Left renal pelvis (tissue), 4 donors: ENCODE data around the gene CCDC88A. TPM values are rescaled to one million over a fixed set of nuclear protein-coding genes. Genes with fewer than 3 reads are reported as not detected.
"Not testable (repeated sequence)": the region's sequence is repeated elsewhere in the genome, so short reads cannot be mapped to it uniquely, and the experiment has no call there.

ENCODE experiments used
- DNase-seq, 4 donors: peaks; one replicate each; pipeline ENCODE4 v3.0.0-alpha.2; 2013; ENCODE audit warnings: low read depth in 4 of 4, low spot score in 3 of 4
- polyA plus RNA-seq, 4 donors: library from polyadenylated mRNA; unstranded; fragments of 120-200 nt; gene quantifications; one replicate each; pipeline ENCODE4 v1.2.1, GENCODE V29; 2013; ENCODE audit not compliant: insufficient read length in 4 of 4

CCDC88A gene, protein sequence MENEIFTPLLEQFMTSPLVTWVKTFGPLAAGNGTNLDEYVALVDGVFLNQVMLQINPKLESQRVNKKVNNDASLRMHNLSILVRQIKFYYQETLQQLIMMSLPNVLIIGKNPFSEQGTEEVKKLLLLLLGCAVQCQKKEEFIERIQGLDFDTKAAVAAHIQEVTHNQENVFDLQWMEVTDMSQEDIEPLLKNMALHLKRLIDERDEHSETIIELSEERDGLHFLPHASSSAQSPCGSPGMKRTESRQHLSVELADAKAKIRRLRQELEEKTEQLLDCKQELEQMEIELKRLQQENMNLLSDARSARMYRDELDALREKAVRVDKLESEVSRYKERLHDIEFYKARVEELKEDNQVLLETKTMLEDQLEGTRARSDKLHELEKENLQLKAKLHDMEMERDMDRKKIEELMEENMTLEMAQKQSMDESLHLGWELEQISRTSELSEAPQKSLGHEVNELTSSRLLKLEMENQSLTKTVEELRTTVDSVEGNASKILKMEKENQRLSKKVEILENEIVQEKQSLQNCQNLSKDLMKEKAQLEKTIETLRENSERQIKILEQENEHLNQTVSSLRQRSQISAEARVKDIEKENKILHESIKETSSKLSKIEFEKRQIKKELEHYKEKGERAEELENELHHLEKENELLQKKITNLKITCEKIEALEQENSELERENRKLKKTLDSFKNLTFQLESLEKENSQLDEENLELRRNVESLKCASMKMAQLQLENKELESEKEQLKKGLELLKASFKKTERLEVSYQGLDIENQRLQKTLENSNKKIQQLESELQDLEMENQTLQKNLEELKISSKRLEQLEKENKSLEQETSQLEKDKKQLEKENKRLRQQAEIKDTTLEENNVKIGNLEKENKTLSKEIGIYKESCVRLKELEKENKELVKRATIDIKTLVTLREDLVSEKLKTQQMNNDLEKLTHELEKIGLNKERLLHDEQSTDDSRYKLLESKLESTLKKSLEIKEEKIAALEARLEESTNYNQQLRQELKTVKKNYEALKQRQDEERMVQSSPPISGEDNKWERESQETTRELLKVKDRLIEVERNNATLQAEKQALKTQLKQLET (N-terminal part only)
- 10 to 100 TPM; 66.5 to 80.8 (median 76.9) TPM for polyA plus RNA-seq

DNA sequence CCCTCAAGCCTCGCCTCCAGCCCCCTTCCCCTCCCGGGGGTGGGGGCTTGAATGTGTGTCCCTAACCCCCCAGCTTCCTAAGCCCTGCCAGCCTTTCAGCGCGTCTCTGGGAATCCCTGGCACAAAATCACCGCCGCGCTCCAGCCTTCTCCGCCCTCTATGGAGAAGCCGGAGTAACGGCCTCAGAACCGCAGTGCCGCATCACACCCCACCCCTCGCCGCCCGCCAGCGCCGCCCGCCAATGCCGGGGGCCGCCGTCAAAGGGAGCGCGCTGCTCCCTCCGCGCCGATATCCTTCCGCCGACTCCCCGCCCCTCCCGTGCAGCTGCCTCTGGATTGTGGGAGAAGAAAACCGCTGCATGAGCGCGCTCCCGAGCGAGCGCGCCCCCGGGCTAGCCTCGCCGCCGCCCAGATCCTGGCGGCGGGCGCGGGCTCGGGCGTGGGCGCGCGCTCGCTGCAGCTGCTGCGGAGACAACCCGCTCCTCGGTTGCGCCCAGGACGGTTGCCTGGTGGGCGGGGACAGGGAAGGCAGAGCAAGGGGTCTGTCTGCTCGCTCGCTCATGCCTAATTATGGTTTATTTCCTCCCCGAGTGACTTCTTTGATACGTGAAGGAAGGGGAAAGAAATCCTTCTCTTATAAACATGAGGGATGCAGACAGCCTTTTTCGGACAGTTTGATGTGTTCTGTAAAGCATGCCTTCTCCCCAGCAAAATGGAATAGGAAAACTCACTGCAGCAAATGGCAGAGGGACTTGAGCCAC lies at the start of gene CCDC88A:
Gene CCDC88A, minus strand, starts transcription at position 178 of the 760 bp plus-strand sequence. CDS start 777 bp downstream, outside the sequence.
- DNase-seq, result peak; percentile 94 to 96 (median 96)

DNA sequence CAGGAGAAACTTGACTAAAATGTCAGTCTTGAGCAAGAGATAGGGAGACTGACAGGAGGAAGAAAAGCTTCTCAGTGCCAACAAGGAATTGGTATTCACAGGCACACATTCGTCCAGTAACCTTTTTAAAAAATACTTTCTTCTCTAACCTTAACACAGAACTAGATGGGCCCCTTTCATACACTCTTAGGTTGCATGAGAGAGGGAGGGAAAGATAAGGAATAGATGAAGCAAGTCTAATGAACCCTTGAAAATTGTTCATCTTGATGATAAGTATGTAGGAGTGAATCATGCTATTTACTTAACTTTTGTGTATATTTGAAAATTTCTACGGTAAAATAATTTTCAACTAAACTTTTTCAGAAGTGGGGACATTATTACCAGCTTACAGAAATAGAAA lies 42.0 kb upstream of the CCDC88A start:
- DNase-seq, result no peak

DNA sequence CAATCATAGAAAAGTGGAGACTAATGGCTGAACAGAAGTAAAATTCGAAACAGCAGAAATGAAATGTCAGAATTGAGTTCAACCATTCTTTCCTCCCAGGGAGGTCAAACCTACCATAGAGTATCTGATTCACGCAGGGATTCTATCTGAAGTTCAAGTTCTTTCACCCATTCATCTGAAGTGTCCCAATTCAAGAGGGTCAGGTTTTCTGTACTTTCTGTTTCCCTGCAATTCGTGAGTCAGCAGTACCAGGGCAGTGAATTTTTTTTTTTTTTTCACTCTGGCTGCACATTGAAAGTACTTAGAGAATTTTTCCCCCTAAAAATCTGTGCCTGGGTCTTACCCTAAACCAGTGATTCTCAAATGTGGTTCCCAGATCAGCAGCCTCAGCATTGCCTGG lies 40.9 kb upstream of the CCDC88A start:
- no peak for DNase-seq

DNA sequence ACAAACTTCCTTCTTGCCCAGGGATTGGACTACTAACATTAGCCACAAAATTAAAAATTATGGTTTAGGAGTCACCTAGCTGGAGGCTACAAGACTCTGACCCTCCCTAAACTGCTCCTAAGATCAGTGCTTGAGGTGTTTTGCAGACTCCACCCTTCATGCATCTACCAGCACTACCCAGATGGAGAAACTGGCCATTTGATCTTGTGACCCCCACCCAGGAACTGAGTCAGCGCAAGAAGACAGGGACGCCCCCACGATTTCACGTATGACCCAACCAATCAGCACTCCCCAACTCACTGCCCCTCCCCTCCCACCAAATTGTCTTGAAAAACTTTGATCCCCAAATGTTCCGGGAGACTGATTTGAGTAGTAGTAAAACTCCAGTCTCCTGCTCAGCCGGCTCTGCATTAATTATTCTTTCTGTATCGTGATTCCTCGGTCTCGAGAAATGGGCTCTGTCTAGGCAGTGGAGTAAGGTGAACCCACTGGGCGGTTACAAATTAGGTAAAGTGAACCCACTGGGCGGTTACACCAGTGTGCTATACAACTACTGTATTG lies 40.1 kb upstream of the CCDC88A start:
- no peak for DNase-seq

DNA sequence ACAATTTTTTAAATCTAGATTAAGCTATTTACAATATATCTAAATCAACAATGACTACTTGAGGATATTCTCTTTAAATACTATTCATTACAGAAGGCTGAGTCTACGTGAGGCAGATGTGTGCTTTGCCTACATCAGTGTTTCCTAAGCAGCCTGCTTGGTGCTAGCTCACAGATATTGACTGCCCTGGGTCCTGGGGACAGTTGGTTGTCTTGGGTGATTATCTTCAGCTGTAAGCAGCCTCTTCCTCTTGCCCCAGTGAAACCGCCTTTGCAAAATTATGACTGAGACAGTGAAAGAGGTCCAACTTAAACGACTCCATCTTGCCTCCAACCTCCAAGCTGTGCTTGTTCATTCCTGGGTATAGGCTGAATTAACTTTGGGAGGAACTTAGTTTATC lies 39.6 kb upstream of the CCDC88A start:
- DNase-seq, result no peak

DNA sequence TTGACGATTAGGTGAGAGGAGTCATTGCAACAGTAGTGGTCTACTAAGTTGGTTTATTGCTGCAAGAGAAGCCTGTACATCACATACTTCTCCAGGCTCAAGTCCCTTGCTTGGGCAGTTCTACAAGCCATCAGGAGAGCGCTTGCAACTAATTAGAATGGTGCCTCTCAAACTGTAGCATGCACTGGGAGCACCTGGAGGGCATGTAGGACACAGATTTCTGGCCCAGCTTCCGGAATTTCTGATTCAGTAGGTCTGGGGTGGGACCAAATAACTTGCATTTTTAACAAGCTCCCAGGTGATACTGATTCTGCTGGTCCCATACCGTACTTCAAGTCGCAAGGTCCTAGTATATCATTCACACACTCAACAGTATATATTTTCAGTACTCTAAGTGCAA lies 34.5 kb upstream of the CCDC88A start:
- no peak for DNase-seq

DNA sequence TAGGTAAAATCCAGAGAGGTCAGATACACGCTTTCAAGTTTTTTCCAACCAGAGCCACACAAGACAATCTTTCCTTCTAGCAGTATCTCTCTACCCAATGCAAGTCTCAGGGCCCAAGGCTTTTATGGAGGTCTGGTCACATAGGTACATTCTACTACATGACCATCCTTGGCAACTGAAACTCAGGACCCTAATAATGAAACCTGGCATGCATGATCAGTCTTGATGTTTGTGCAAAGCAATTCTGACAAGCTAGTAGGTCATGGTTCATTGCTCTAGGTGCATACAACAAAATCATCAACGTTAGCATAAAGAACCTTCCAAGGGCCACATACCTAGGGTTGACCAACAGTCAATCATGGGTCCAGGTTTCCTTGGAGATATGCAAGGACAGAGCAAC lies 33.2 kb upstream of the CCDC88A start:
- no peak for DNase-seq

DNA sequence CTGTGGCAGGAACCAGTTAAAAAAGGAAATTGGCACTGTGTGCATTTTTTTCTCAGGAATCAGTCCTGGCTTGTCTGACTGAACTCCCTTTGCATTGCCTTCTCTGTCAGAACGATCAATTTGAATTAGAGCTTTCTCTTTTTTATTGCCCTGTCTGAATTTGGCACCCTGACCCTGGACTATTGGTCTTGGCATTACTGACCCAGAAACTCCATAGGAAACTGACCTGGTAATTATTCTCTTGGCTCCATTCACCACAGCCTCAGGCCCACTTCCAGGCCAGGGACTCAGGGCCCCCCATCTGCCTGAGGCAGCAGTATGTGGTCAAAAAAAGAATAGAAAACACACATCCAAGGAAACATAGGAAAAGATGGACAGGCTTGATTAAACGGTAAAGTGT lies 32.0 kb upstream of the CCDC88A start:
- no peak for DNase-seq

DNA sequence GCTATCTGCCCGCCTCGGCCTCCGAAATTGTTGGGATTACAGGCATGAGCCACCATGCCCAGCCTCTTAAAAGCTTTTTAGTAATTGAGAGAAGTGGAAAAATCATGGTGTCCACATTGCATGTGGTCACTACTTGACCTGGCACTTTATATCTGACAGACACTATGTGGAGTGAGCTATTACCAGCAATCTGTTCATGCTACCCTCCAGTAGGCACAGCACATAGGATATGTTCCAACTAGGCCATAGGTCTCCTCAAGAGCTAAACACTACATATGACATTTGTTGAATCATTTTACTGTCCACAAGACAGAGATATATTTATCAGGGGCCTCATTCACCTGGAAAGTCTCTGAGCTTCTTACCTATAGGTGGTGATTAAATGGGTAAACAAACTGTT lies 30.4 kb upstream of the CCDC88A start:
- DNase-seq, result not testable (repeated sequence)

DNA sequence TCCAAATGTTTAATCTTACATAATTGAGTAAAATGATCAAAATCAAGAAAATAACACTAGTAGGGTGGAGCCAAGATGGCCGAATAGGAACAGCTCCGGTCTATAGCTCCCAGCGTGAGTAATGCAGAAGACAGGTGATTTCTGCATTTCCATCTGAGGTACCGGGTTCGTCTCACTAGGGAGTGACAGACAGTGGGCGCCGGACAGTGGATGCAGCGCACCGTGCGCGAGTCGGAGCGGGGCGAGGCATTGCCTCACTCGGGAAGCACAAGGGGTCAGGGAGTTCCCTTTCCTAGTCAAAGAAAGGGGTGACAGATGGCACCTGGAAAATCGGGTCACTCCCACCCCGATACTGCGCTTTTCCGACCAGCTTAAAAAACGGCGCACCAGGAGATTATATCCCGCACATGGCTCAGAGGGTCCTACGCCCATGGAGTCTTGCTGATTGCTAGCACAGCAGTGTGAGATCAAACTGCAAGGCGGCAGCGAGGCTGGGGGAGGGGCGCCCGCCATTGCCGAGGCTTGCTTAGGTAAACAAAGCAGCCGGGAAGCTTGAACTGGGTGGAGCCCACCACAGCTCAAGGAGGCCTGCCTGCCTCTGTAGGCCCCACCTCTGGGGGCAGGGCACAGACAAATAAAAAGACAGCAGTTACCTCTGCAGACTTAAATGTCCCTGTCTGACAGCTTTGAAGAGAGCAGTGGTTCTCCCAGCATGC lies 22.5 kb upstream of the CCDC88A start:
- not testable (repeated sequence) for DNase-seq

DNA sequence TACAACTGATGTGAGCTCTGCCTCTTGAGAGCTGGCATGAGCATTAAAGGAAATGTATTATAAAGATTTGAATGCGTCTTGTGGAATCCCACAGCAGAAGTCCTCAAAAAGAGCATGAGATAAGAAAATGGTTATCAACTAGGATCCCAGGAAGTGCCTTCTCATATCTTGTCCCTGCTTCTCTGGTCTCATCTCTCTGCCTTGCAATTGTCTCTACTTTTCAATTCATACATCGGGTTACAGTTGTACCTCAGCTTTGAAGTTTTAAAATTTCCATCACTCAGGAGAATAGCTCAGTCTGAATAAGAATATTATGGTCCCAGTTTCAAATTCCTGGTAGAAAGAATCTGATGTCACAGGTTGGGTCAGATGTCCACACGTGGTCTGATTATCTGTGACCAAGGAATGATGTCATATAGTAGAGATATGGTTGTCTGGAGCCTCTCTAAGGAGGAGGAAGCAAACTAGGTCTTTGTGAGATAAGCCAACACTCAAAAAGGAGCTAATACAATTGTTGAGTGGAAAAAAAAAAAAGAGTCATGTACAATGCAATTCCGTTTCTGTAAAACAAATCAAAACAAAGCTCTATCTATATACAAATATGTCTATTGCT lies 21.7 kb upstream of the CCDC88A start:
- no peak for DNase-seq

DNA sequence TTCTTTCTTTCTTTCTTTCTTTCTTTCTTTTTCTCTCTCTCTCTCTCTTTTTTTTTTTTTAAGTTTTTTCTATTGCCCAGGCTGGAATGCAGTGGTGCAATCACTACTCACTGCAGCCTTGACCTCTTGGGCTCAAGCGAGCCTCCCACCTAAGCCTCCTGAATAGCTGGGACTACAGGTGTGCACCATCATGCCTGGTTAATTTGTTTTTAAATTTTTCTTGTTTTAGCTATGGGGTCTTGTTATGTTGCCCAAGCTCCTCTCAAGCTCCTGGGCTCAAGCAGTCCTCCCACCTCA lies 19.4 kb upstream of the CCDC88A start:
- no peak for DNase-seq

DNA sequence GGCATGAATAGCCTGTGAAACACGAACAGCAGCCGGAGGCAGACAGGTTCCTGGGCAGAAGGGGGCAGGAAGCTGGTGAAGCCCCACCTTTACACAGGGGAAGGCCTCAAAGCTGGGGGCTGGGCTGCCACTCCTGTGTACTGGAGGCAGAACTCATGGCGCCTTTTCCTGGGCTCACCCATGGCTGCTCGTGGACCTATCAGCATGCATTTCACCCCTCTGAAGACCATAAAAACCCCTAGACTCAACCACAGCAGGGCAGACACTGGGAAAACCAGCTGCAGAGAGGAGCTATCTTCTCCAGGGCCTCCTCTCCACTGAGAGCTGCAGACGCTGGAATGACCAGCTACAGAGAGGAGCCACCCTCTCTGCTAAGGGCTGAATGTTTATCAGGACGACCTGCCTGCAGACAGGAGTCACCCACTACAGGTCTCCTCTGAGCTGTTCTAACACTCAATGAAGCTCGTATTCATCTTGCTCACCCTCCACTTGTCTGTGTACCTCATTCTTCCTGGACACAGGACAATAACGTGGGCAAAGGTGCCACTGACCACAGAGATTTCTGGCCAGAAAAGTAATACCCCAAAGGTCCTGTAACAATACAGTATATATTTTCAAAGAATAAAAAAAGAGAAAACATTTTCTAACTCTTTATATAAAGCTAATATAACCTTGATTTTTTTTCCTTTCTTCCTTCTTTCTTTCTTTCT lies 18.9 kb upstream of the CCDC88A start:
- no peak for DNase-seq

DNA sequence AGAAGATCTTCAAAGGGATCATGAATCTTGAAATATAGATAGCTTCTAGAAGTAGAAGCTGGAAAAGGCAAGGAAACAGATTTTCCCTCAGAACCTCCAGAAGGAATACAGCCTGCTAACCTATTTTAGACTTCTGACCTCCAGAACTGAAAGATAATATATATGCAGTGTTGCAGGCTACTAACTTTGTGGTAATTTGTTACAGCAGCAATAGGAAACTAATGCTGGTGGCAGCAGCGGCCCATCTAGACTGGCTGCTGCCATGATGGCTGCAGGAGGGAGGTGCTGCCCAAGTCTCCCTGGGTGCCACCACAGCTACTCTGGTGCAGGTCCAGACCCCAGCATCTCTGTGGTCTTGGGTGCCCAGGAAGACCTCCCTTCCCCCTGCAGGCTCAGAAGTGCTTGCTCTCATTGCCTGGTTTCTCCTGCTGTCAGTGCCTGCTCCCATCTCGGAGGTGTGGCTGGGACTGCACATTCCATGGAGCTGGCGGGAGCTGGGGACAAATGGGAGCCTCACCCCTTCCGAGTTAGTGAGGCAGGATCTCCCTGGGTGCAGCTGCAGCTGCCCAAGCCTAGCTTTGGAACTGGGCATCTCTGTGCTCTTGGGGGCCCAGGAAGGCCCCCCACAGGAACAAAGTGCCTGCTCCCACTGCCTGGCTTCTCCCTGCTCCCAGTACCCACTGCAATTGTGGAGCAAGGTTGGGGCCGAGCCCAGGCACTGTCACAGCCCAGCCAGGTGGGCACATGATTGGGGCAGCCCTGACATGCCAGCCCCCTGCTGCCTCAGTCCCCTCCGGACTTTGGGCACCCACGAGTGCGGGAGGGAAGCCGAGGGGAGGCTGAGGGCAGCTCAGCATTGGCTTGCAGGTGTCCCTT lies 18.1 kb upstream of the CCDC88A start:
- no peak for DNase-seq

DNA sequence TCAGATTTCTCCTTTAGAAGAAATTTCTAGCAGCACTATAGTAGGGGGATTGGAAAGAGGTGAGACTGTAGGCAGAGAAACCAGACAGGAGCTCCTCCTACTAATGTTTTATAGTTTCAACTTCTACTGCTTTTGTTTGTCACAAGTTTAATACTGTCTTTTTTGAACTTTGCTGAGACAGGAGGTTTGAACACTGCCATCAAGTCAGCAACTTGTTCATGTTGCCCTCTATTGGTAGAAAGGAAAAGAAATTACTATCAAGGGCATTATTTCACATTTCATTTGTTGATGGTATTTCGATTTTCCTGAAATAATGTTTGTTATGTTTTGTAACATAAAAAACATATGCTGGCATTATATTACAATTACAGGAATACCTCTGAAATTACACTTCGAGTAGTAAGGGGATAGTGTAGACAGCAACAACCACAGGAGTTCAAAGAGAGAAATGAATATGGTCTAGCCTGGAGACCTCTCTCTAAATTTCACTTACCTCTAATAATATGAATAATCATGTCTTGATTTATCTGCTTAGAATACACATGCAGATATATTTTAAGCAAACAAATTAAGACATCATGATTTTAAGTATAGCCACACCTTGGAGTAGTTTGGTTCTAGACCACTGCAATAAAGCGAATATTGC lies 12.4 kb upstream of the CCDC88A start:
- DNase-seq, result no peak

DNA sequence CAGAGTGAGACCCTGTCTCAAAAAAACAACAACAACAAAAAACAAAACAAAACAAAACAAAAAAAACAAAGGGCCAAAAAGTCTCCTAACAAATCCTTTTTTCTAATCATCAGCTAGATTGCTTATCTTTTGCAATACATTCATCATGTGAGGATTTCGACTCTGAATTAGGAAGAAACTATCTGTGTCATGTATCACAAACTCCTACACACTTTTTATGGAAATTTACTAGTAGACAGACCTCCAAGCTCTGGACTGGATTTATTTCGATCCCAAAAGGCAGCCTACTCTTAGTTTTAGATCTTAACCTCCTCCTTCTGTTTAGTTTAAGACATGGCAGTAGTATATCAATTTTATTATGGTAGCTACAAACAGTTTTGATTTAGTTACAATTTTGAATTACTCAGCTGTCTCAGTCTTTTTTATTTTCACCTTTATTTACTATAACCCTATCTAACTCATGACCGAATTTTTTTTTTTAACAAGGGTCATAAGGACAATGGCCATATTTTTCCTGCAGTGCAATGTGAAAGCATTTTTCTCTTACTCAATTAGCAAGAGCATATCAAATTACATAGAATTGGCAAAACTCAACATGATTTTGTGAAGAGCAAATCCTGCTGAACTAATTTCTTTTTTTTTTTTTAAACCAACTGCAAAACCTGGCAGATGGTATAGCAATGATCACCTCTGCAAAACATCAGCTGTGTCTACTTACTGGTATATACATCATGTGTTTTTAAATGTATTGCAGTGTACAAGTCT lies 10.7 kb upstream of the CCDC88A start:
- DNase-seq, result no peak
